Hepatocyte (in vitro differentiated cells): ENCODE data around the gene DTD1.

ENCODE experiments used
- CTCF ChIP-seq: fragments of 200-600 bp; sonication (generic); IDR thresholded peaks from 2 replicates; pipeline ENCODE4 v1.5.1; 2016; ENCODE audit warnings: antibody characterized with exemption, mild to moderate bottlenecking; ENCODE audit not compliant: poor library complexity
- EZH2 ChIP-seq: fragments of 200-600 bp; sonication (generic); IDR thresholded peaks from 2 replicates; pipeline ENCODE4 v1.6.1; 2016; ENCODE audit warnings: antibody characterized with exemption, mild to moderate bottlenecking, borderline replicate concordance
- EZH2phosphoT487 ChIP-seq: fragments of 200-600 bp; sonication (generic); IDR thresholded peaks from one replicate; pipeline ENCODE4 v1.6.1; 2018; ENCODE audit warnings: antibody characterized with exemption, mild to moderate bottlenecking, low read depth, moderate library complexity; ENCODE audit not compliant: unreplicated experiment, severe bottlenecking

- TF ChIP-seq CTCF (no peak), EZH2 (no peak), EZH2phosphoT487 (no peak)
These were observed 118.1 kb downstream of the DTD1 start for GRCh38 chr20:18705910-18706309.
